Vagina (tissue), 2 donors: ENCODE data around the gene DAO.

Source experiments
- CTCF ChIP-seq, 3 experiments: fragments of 450-650 bp in 2 of 3; fragments of 200-600 bp in 1 of 3; sonication (generic) in 1 of 3; IDR thresholded peaks; one replicate each; pipeline ENCODE4 v1.5.1; 2017 to 2019; ENCODE audit warnings: antibody characterized with exemption in 3 of 3, mild to moderate bottlenecking in 2 of 3, moderate library complexity in 2 of 3
- POLR2A ChIP-seq, 2 donors: fragments of 450-650 bp; IDR thresholded peaks; one replicate each; pipeline ENCODE4 v1.6.1; 2017; ENCODE audit warnings: antibody characterized with exemption in 2 of 2, mild to moderate bottlenecking in 2 of 2, moderate library complexity in 2 of 2

- no peak for TF ChIP-seq CTCF (IDR thresholded peaks at IDR 0.05)
- TF ChIP-seq POLR2A (IDR thresholded peaks at IDR 0.05): no peak
These were observed 25.2 kb upstream of the DAO start for GRCh38 chr12:108854451-108855283.
